GM23248 (cell line): ENCODE measurements around the gene EBI3.

Experiments
- EZH2 ChIP-seq: fragments of 200-600 bp; sonication (generic); IDR thresholded peaks from 2 replicates; pipeline ENCODE4 v1.6.1; 2018; ENCODE audit warnings: antibody characterized with exemption, mild to moderate bottlenecking; ENCODE audit not compliant: insufficient read depth, poor library complexity, severe bottlenecking
- EZH2phosphoT487 ChIP-seq: fragments of 200-600 bp; sonication (generic); IDR thresholded peaks from 2 replicates; pipeline ENCODE4 v1.6.1; 2018; ENCODE audit warnings: antibody characterized with exemption, moderate library complexity, mild to moderate bottlenecking, low read depth; ENCODE audit not compliant: insufficient read depth

DNA sequence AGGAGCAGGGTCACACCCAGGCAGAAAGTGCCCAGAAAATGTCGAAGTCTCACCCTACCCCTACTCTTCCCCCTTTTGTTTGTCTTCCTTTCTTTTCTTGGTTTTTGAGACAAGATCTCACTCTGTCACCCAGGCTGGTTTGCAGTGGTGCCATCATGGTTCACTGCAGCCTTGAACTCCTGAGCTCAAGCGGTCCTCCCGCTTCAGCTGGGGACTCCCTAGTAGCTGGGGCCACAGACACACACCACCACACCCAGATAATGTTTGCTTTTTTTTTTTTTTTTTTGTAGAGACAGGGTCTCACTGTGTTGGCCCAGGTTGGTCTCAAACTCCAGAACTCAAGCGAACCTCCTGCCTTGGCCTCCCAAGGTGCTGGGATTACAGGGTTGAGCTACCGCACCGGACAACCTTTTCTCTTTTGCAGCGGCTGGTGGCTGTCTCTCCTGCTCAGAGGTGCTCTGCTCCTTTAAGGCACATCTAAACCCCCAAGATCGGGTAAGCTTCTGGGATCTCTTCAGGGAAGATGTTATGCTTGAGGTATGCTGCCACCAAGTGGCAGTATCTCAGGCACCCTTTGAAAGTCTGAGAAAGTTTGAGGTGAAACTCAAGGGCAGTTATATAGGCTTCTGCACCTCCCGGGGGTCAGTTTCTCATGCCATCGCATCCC is 22.4 kb upstream of the EBI3 start:
- TF ChIP-seq EZH2 (no peak), EZH2phosphoT487 (no peak)
